ENCODE data around the gene EML1. TPM values are rescaled to one million over a fixed set of nuclear protein-coding genes. Genes with fewer than 3 reads are reported as not detected.

EML1 gene
- total RNA-seq, 1 experiment from 2014 or later, result 9.5 TPM

GRCh38 chr14:99806836-99807235, 13.6 kb downstream of the EML1 start:
- intact Hi-C loops (cut with micrococcal nuclease), result no loop called here
- Mint-ChIP-seq H3K27me3 (ENCODE audit: insufficient read depth, unreplicated experiment) (no peaks in the 10 kb centered on the region), H3K36me3 (ENCODE audit: insufficient read depth, unreplicated experiment) (no peaks in the 10 kb centered on the region), H3K27ac (ENCODE audit: low read depth, unreplicated experiment) (no peak overlapping the region), H3K9me3 (ENCODE audit: unreplicated experiment) (no peaks in the 10 kb centered on the region), H3K4me1 (ENCODE audit: insufficient read depth, unreplicated experiment) (peaks cover 10% of the 10 kb centered on the region), H3K4me3 (ENCODE audit: unreplicated experiment) (no peak overlapping the region)
- no peak for TF ChIP-seq CTCF (IDR thresholded peaks at IDR 0.05; ENCODE audit: unreplicated experiment)
- ChIA-PET CTCF (interaction anchor here (0.6 kb wide), 2 partner anchors 9 to 108 kb away, joined by 3 to 4 read pairs; no protein-coding TSS in a partner anchor), POLR2A (interaction anchor here (0.7 kb wide), 1 partner anchor 352 kb away, joined by 3 read pairs; no protein-coding TSS in a partner anchor)
- DNase-seq (ENCODE audit: unreplicated experiment), result no peak
- no TSS peak for BruUV-seq (replicated peaks)

GRCh38 chr14:99807413-99808153, 14.4 kb downstream of the EML1 start:
- intact Hi-C loops (cut with micrococcal nuclease), result no loop called here
- DNase-seq (ENCODE audit: unreplicated experiment), result no peak
- Mint-ChIP-seq H3K9me3 (ENCODE audit: unreplicated experiment) (no peaks in the 10 kb centered on the region), H3K4me1 (ENCODE audit: insufficient read depth, unreplicated experiment) (peaks cover 3% of the 10 kb centered on the region), H3K4me3 (ENCODE audit: unreplicated experiment) (no peak overlapping the region), H3K36me3 (ENCODE audit: insufficient read depth, unreplicated experiment) (no peaks in the 10 kb centered on the region), H3K27ac (ENCODE audit: low read depth, unreplicated experiment) (no peak overlapping the region), H3K27me3 (ENCODE audit: insufficient read depth, unreplicated experiment) (no peaks in the 10 kb centered on the region)
- BruUV-seq (replicated peaks), result no TSS peak
- CTCF ChIA-PET, result interaction anchor here (0.6 kb wide), 1 partner anchor 160 kb away, joined by 3 read pairs; no protein-coding TSS in a partner anchor
- POLR2A ChIA-PET, result interaction anchor here (1.1 kb wide), 1 partner anchor 124 kb away, joined by 3 read pairs; the partner anchor contains the start of gene CYP46A1
- no peak for TF ChIP-seq CTCF (IDR thresholded peaks at IDR 0.05; ENCODE audit: unreplicated experiment)

GRCh38 chr14:99808154-99808505, 14.9 kb downstream of the EML1 start:
- H3K4me1 Mint-ChIP-seq (ENCODE audit: insufficient read depth, unreplicated experiment), result no peaks in the 10 kb centered on the region
- H3K9me3 Mint-ChIP-seq (ENCODE audit: unreplicated experiment), result no peaks in the 10 kb centered on the region
- ChIA-PET CTCF (interaction anchor here (0.6 kb wide), 1 partner anchor 160 kb away, joined by 3 read pairs; no protein-coding TSS in a partner anchor), POLR2A (interaction anchor here (0.6 to 1.1 kb wide), 2 partner anchors 37 to 124 kb away, joined by 3 read pairs; partner anchors contain the start of gene CYP46A1)
- no peaks in the 10 kb centered on the region for H3K27me3 Mint-ChIP-seq (ENCODE audit: insufficient read depth, unreplicated experiment)
- H3K4me3 Mint-ChIP-seq (ENCODE audit: unreplicated experiment), result no peak overlapping the region
- no peak for DNase-seq (ENCODE audit: unreplicated experiment)
- BruUV-seq (replicated peaks), result no TSS peak
- no peak overlapping the region for H3K27ac Mint-ChIP-seq (ENCODE audit: low read depth, unreplicated experiment)
- intact Hi-C loops (cut with micrococcal nuclease), result no loop called here
- H3K36me3 Mint-ChIP-seq (ENCODE audit: insufficient read depth, unreplicated experiment), result no peaks in the 10 kb centered on the region
- no peak for TF ChIP-seq CTCF (IDR thresholded peaks at IDR 0.05; ENCODE audit: unreplicated experiment)

GRCh38 chr14:99808515-99808914, 15.3 kb downstream of the EML1 start:
- H3K27ac Mint-ChIP-seq (ENCODE audit: low read depth, unreplicated experiment), result no peak overlapping the region
- H3K36me3 Mint-ChIP-seq (ENCODE audit: insufficient read depth, unreplicated experiment), result no peaks in the 10 kb centered on the region
- H3K4me3 Mint-ChIP-seq (ENCODE audit: unreplicated experiment), result no peak overlapping the region
- intact Hi-C loops (cut with micrococcal nuclease), result no loop called here
- no peaks in the 10 kb centered on the region for H3K4me1 Mint-ChIP-seq (ENCODE audit: insufficient read depth, unreplicated experiment)
- POLR2A ChIA-PET, result interaction anchor here (0.6 kb wide), 1 partner anchor 38 kb away, joined by 3 read pairs; no protein-coding TSS in a partner anchor
- no peaks in the 10 kb centered on the region for H3K9me3 Mint-ChIP-seq (ENCODE audit: unreplicated experiment)
- no peak for TF ChIP-seq CTCF (IDR thresholded peaks at IDR 0.05; ENCODE audit: unreplicated experiment)
- BruUV-seq (replicated peaks), result no TSS peak
- no peak for DNase-seq (ENCODE audit: unreplicated experiment)
- H3K27me3 Mint-ChIP-seq (ENCODE audit: insufficient read depth, unreplicated experiment), result no peaks in the 10 kb centered on the region
- CTCF ChIA-PET, result interaction anchor here (0.7 to 1.4 kb wide), 3 partner anchors 11 to 110 kb away, joined by 3 to 4 read pairs (median 3); no protein-coding TSS in a partner anchor

Data from MCF 10A (cell line).